Activated CD8-positive, alpha-beta memory T cell treated with anti-CD3 and anti-CD28 coated beads for 48 hours (primary cell): Measurements from ENCODE around the gene TSGA10IP.
"Not testable (repeated sequence)": the region's sequence is repeated elsewhere in the genome, so short reads cannot be mapped to it uniquely, and the experiment has no call there.

ENCODE experiments used
- DNase-seq, 3 experiments: peaks; one replicate each; pipeline ENCODE4 v3.0.0-alpha.2; 2020; ENCODE audit warnings: low read depth in 2 of 3, low spot score in 2 of 3

TSGA10IP gene

DNA sequence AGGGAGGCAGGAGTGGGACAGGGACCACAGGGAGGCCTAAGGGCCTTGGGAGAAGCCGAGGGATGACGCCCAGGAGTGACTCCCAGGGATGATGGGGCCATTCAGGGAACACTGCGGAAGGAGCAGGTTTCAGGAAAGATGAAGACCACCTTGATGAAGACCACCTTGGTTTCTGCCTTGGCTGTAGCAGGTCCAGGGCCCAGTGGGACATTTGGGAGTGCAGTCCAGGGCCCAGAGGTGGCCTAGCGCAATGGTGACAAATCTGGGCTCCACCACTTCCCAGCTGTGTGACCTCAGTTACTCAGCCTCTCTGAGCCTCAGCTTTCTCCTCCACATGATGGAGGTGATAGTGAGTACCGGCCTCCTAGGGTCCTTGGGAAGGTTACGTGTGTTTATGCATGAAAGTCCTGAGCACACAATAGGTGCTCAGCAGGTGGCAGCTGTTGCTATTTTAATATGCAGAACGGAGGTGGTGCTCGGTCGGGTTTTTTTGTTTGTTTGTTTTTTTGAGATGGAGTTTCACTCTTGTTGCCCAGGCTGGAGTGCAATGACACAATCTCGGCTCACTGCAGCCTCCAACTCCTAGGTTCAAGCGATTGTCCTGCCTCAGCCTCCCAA lies 770 bp downstream of the TSGA10IP start:
- DNase-seq: no peak

DNA sequence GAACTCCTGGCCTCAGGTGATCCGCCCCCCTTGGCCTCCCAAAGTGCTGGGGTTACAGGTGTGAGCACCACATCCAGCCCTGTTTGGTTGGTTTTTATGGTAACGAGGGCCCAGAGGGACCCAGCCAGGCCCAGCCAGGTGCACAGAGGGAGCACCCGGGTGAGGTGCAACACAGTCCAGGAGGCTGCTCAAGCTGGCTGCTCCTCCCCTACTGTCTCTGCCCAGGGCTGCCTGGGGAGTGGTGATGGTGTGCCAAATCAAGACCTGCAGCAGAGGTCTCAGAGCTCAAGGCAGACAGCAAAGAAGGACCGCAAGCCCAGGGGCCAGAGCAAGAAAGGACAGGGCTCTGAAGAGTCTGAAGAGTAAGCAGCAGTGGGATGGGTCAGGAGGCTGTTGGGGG lies 1.4 kb downstream of the TSGA10IP start:
- DNase-seq: no peak

DNA sequence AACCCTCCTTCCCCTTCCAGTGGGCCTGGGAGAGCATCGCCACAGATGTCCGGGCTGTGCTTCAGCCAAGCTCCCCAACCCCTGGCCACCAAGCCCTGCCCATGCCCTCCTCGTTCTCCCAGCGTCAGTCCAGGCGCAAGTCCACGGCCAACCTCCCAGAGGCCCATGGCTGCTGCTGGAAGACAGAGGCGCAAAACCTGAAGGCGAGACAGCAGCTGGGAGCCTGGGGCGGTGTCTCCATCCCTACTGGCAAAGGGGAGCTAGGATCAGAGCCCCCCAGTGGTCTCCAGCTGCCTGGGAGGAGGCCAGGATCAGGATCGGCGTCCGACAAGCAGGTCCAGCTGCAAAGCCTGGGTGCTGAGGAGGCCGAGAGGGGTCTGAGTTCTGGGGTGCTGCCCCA lies 1.9 kb downstream of the TSGA10IP start:
- DNase-seq: no peak

DNA sequence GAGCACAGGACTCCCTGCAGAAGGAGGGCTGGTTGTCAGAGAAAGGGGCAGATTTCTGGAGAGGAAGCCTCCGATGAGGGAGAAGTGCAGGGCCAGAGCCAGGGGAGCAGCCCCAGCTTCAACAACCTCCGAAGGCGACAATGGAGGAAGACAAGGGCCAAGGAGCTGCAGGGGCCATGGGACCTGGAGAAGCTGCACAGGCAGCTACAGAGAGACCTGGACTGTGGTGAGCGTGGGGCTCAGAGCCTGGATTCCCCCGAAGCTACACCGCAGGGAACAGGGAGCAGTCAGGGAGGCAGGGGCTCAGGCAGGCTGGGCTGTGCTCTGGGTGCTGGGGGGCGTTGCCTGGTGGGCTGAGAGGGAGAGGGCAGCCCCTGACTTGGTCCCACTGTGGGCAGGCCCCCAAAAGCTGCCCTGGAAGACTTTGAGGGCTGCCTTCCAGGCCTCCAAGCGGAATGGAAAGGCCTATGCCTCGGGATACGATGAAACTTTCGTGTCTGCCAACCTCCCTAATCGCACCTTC lies 2.4 kb downstream of the TSGA10IP start:
- no peak for DNase-seq

DNA sequence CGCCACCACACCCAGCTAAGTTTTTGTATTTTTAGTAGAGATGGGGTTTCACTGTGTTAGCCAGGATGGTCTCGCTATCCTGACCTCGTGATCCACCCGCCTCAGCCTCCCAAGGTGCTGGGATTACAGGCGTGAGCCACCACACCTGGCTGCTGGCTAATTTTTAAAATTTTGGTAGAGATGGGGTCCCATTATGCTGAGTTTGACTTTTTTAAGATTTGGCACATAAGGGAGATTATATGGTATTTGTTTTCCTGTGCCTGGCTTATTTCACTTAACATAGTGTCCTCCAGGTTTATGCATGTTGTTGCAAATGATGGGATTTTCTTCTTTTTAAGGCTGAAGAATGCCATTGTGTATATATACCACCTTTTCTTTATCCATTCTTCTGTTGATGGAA lies 5.4 kb downstream of the TSGA10IP start:
- DNase-seq: not testable (repeated sequence)

DNA sequence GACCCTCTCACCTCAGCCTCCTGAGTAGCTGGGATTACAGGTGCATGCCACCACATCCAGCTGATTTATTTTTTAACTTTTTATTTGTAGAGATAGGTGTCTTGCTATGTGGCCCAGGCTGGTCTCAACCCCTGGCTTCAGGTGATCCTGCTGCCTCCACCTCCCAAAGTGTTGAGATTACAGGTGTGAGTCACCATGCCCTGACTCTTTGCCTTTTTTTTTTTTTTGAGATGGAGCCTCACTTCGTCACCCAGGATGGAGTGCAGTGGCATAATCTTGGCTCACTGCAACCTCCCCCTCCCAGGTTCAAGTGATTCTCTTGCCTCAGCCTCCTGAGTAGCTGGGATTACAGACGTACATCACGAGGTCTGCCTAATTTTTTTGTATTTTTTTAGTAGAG lies 6.4 kb downstream of the TSGA10IP start:
- not testable (repeated sequence) for DNase-seq

DNA sequence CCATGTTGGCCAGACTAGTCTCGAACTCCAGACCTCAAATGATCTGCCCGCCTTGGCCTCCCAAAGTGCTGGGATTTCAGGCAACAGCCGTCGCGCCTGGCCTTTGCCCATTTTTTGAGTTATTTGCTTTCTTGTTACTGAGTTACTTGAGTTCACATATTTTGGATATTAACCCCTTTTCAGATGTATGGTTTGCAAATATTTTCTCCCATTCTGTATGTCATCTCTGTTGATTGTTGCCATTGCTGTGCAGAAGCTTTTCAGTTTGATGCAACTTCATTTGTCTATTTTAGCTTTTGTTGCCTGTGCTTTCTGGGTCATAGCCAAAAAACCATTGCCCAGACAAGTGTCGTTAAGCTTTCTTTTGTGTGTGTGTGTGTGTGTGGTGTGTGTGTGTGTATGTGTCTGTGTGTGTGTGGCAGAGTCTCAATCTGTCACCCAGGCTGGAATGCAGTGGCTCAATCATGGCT lies 6.8 kb downstream of the TSGA10IP start:
- no peak for DNase-seq

DNA sequence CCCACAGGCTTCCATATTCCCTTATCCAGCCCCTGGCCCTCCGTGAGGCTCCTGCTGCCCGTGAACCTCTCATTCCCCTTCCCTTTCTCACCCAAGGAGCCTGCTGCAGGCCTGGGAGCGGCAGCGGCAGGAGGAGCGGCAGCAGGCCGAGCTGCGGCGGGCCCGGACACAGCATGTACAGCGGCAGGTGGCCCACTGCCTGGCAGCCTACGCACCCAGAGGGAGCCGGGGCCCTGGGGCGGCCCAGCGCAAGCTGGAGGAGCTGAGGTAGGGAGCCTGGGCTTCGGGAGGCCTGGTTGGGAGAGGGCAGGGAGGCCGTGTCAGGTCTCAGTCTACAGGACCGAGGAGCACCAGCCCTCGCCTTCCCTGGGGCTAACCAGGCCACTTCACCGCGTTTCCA lies 8.2 kb downstream of the TSGA10IP start:
- DNase-seq: no peak

DNA sequence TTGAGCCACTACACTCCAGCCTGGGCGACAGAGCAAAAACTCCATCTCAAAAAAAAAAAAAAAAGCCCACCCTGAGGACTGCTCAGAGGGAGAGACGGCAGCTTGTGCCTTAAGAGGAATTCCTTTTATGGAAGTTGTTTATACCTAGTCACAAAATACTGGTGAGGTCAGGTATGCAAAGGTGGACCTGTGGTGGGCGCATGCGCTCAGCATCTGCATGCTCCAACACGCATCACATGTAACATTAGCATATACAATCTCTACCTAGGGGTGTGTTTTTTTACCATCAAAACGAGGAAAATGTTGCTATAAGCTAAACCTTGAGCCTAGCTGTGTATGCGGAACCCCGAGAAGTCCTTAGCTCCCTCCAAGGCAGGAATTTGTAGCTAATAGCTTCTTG lies 9.5 kb downstream of the TSGA10IP start:
- DNase-seq: no peak

DNA sequence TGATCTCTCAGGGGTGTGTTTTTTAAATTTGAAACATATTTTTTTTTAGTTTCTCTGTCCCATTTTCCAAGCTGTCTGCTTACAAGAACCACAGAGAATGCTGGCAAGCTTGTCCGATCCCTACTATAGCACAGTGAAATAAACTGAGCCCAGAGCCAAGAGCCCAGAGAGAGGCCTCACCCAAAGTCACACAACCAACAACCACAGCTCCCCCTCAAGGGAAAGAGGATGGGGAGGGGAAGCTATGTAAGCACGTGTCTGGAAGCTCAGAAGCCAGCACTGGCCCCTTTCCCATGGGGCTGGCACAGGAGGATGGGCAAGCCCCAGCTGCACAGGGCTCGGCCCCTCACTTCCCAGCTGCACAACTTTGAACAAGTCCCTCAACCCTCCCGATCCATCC lies 13.0 kb downstream of the TSGA10IP start:
- DNase-seq: no peak

DNA sequence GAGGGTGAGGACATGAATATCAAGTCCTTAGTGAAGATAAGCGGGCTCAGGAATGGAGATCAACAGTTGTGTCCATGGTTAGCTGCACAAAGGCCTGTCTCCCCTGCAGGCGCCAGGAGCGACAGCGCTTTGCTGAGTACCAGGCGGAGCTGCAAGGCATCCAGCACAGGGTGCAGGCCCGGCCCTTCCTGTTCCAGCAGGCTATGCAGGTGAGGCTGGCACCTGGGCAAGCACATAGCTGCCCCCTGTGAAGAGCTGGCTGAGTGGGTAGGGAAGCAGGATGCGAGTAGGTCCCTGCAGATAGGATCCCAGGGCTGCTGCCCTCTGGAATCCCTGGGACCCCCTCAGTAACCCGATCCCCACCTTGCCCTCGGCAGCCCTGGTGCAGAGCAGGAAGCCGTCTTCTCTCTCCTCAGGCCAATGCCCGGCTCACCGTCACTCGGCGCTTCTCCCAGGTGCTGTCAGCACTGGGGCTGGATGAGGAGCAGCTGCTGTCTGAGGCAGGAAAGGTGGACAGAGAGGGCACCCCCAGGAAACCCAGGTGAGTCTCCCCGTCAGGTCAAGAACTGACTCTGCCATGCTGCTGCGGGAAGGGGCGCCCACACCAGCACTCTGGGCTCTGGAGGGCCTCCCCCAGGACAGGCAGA lies 13.6 kb downstream of the TSGA10IP start:
- DNase-seq: no peak

DNA sequence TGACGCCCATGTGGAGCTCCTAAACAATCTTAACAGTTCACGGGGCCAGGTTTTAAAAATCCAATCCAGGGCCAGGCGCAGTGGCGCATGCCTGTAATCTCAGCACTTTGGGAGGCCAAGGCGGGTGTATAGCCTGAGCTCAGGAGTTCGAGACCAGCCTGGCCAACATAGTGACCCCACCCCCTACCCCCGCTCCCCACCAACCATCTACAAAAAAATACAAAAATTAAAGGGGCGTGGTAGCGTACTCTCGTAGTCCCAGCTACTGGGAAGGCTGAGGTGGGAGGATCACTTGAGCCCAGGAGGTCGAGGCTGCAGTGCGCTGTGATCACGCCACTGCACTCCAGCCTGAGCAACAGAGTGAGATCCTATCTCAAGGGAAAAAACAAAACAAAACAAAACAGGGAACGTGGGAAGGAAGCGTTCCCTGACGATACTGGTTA lies 15.6 kb downstream of the TSGA10IP start:
- DNase-seq: no peak

DNA sequence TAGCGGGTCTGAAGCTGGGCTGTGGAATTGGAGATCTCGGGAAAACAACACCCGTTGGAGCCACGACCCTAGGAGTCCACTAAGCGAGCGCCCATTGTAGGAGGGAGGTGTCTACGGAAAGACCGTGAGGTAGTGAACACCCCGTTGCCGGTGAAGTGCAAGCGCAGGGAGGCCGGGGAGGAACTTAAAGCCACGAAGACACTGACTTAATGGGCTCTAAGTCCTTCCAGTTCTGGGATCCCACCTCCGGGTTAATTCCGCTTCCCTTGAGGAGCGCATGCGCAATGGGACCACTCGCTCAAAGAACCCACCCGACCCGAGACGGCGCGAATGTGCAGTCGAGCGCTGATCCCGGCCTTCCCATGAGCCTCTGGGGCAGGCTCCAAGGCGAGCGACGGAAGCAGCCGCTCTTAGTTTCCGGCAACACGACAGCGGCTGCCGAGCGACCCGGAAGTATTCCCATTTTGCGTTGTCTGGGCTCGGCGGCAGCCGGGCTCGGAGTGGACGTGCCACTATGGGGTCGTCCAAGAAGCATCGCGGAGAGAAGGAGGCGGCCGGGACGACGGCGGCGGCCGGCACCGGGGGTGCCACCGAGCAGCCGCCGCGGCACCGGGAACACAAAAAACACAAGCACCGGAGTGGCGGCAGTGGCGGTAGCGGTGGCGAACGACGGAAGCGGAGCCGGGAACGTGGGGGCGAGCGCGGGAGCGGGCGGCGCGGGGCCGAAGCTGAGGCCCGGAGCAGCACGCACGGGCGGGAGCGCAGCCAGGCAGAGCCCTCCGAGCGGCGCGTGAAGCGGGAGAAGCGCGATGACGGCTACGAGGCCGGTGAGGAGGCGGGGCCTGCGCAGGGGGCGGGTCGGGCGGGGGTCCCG lies 16.2 kb downstream of the TSGA10IP start, which contains the start of gene SART1:
TSS of gene SART1 (plus strand) at position 468 of the 874 bp plus-strand sequence. CDS start at position 515, 47 bp downstream.
- peak; percentile 69 to 93 (median 92) for DNase-seq

DNA sequence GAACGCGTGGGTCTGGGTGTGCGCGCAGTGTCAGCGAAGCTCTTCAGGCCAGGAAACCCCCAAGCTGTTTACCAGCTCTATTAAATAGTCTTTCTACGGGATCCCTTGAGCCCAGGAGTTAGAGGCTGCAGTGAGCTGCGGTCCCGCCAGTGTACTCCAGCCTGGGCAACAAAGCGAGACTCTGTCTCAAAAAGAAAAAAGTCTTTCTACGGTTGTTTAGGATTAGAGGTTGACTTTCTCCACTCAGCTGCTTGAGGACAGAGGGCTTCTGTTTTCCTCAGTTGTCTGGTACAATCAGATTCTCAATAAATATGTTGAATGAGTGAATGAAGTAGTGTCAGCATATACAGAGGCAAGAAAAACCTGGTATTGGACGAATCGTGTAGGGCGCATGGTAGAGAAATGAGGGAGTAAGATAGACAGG lies 16.9 kb downstream of the TSGA10IP start:
- no peak for DNase-seq

DNA sequence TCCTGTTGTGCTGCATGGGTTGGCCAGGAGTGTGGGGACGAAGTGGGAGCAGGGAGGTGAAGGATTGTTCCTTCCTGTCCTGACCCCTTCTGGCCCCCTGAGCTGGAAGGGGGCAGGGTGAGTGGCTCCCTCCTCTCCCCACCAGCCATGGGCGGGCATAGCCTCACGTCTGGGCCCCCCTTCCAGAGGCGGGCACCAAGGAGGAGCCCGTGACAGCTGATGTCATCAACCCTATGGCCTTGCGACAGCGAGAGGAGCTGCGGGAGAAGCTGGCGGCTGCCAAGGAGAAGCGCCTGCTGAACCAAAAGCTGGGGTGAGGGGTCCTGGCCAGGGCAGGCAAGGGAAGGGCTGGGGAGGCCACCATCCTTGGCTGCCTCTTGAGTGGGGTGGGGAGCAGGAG lies 19.6 kb downstream of the TSGA10IP start:
- no peak for DNase-seq

DNA sequence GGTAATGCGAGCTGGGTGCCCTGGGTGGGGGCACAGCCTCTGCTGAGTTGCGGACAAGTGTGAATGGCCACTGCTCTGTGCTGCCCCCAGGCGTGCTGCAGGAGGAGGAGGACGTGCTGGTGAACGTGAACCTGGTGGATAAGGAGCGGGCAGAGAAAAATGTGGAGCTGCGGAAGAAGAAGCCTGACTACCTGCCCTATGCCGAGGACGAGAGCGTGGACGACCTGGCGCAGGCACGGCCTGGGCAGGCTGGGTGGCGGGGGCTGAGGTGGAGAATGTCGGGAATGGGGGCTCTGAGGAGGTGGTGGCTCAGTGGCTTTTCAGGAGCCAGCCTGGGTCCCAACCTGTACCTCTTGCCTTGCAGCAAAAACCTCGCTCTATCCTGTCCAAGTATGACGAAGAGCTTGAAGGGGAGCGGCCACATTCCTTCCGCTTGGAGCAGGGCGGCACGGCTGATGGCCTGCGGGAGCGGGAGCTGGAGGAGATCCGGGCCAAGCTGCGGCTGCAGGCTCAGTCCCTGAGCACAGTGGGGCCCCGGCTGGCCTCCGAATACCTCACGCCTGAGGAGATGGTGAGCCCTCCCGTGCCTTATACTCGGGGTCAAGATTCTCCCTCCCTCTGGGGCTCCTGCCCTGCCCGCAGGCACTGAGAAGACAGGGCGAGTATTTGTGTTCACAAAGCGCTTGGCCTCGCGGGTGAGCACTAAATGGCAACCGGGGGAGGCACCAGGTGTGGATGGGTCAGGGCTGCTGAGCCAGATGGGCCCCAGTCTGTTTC lies 20.9 kb downstream of the TSGA10IP start:
- DNase-seq: no peak

DNA sequence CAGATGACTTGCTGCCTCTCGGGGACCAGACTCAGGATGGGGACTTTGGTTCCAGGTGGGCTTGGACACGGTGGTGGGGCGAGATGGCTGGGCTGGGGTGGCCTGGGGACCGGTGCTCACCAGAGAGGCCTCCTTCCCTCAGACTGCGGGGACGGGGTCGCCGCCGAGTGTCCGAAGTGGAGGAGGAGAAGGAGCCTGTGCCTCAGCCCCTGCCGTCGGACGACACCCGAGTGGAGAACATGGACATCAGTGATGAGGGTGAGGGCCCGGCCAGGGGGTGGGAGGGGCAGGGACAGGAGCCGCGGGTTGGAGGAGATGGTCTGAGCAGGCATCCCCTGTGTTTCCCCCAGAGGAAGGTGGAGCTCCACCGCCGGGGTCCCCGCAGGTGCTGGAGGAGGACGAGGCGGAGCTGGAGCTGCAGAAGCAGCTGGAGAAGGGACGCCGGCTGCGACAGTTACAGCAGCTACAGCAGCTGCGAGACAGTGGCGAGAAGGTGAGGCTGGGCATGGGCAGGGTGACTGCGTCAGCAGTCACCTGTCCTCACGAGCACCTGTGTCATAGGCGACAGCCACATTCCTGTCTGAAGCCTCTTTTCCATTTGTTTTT lies 22.2 kb downstream of the TSGA10IP start:
- DNase-seq: no peak

DNA sequence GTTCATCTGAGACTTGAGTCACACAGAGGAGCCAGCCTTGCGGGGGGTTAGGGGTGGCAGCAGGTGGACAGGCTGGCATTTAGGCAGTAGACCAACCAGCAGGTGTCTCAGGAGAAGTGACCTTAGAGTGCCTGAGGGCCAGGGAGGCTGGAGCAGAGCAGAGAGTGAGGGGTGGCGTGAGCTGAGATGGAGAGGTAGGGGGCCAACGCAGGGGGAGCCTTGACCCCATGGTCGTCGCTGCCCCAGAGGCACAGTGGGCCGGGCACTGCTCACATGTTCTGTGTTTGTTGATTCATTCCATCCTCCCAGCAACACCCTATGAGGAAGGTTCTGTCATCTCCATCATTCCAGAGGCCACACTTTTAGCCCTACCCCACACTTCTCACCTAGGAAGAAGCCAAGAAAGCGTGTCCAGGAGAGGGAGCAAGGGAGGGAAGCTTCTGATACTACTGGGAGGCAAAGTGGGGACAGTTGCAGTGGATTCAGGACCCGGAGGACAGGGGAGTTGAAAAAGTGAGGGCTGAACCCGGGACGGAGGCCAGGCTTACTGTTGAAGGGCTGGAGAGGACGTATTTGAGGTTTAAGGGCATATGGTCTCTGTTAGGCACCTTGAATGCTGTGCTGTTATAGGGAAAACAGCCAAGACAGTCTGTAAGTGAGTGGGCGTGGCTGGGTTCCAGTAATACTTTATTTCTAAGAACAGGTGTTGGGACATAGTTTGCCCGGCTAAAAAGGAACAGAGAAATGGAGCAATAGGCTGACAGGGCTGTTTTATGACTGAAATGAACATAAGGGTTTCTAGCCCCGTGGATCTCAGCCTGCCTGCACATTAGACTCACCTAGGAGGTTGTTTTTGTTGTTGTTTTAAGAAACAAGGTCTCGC lies 23.6 kb downstream of the TSGA10IP start:
- no peak for DNase-seq

DNA sequence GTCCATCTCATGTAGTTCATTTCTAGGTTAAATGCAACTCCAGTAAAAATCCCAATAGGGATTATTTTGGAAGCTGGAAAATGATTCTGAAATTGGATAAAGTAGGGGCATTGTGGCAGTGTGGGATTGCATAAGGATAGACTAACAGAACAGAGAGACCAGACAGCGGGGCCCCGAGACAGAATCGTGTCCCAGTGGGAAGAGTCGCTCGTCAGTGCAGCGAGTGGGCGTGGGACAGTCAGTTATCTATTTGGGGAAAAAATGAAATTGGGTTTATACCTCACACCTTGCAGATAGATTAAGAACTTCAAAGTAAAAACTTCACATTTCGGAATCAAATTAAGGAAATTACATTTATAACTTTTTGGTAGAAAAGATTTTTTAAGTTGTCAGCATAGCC lies 26.8 kb downstream of the TSGA10IP start:
- DNase-seq: no peak
